ENCODE measurements around the gene EPS8L3.
A peak's percentile ranks its signal among the peaks of the same experiment; 100 is the strongest.
"Not testable (repeated sequence)": the region's sequence is repeated elsewhere in the genome, so short reads cannot be mapped to it uniquely, and the experiment has no call there.

The EPS8L3 gene

DNA sequence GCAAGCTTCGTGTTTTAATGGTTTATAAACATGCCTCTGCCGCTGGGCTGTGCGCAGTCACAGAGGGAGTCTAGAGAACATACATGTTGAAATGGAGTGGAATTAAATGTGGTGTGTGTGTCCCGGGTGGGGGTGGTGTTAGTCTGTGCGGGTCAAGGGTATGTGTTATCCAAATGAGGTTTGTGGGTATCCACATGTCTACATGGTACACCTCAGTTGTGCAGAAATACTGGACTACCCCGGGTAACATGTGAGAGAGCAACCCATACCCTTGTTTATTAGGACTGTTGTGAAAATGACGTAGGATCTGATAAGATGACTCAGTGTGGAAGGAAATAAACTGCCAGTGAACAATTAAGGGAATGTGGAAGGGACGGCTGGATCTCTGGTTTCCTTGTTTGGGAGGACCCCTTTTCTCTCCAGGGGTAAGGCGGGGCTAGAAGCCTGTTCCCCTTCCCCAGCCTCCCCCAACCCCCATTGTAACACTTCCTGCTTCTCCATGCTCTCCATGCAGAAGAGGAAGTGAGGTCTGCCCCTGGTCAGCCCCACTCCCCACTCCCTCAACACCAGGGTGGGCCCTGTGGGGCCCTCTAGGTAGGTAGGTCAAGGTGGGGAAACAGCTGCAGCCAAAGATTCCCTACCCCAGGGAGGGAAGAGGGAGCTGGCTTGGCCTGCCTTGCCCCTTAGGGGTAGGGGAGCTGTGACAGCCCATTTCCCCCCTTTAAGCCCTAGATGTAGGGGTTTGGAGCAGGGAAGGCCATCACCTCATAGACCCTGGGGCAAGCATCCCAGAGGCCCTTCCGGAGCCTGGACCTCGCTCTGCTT, 690 bp downstream of the EPS8L3 start:
- DNase-seq = peak; percentile 51 to 70

GRCh38 chr1:109762039-109762585, 1.6 kb downstream of the EPS8L3 start:
- no peak for DNase-seq

GRCh38 chr1:109761227-109762038, 2.3 kb downstream of the EPS8L3 start:
- no peak for DNase-seq

- DNase-seq = no peak
Observed at GRCh38 chr1:109760581-109761226, 3.0 kb downstream of the EPS8L3 start.

DNA sequence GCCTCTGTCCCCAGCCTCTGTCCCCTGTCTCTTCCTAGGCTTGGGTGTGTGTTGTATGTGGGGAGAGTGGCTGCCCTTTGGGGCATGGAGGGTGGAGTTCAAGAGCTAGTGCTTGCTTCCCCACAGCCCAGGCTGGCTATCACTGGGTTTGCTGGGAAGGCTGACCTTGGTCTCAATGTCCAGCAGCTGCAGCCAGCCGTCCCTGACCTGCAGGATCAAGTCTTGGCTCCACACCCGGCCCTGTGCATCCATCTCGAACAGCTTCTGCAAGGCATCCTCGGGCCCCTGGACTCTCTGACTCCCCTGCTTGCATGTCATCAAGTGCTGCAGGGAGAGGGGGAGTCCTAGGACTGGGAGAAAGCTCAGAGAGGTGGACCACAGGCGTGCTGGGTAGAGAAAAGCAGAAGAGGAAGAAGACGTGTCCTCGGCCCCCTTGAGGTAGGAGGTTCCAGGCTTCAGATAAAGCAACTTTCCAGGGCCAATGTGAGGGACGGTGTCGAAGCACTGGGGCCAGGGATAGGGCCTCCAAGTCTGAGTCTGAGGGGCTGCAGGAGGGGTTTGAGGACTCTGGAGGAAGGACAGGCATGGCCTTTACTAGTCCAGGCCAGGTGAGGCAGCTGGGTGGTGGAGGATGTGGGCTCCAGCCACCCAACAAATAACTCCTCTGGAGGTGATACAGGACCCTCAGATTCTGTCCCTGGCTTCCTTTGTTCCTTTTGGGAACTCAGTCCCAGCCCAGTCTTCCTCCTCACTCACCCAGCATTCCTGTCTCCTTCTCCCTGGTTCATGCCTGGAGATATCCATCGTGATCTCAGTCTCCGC, 4.0 kb downstream of the EPS8L3 start:
- no peak for DNase-seq

DNA sequence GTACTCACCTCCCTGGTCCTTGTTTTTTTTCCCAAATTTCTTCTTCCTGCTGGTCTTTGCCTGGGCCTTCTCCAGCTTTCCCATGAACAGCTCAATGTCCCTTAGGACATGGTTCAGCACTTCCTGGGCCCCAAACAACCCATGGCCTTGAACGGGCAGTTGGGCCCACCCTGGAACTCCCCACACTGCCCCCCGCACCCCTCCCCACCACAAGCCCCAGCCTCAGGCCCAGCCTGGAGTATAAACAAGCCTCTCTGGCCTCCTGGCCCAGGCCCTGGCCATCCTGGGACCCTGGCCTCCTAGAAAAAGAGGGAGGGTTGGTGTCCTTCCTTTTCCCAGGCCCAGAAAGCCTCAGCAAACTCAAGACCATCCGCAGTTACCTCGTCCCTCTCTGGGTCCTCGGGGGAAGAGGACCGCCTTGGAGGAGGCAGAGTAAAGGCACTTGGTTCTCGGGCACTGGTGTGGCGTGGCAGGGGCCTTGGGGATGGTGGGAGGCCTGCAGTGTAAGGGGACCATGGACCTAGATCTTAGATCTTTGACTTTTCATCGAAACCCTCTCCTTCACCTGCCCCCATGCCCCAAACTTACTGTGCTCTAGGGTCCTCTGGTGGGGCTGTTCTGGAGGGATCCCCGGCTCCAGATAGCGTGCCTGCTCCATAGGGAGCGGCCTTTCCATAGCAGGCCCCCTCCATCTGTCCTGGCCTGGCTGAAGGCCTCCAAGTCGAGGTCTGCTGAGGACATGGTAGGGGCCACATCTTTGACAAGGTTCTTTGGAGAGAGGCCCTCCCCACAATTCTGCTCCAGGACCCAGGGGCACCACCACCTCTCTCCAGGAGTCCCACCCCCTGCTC, 5.6 kb downstream of the EPS8L3 start:
- no peak for DNase-seq

DNA sequence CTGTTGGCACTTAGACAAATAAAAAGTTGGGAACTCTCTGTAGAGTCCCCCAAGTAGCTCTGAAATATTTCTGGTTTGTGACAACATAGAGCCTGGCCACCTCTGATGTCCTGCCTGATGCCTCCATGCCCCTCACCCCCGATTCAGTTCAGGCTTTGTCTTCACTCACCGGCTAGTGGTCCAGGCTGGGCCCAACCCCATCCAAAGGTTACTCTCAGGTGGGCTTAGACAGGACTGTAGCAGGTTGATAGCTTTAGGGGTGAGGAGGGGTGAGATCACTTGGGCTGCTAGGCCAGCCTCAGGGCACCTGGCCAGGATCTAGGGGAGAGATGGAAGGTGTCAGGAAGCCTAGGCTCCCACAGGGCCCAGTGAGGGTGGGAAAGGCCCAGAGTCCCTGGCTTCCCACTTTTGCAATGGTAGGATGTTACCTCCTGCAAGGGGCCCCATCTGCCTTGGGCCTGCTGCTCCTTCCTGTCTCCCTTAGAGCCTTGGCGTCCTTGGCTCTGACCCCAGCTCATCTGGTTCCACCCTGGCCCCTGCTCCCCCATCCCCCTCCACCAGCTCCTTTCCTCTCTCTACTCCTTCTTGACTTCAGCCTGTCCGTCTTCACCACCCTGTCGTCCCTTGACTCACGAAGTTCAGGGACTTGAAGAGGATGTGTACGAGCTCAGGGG, 6.7 kb downstream of the EPS8L3 start:
- no peak for DNase-seq

- DNase-seq = not testable (repeated sequence)
Observed at GRCh38 chr1:109756325-109756724, 7.4 kb downstream of the EPS8L3 start.

- no peak for DNase-seq
Observed at GRCh38 chr1:109754738-109755137, 9.0 kb downstream of the EPS8L3 start.

- DNase-seq = no peak
Observed at GRCh38 chr1:109751531-109752260, 12.0 kb downstream of the EPS8L3 start.

DNA sequence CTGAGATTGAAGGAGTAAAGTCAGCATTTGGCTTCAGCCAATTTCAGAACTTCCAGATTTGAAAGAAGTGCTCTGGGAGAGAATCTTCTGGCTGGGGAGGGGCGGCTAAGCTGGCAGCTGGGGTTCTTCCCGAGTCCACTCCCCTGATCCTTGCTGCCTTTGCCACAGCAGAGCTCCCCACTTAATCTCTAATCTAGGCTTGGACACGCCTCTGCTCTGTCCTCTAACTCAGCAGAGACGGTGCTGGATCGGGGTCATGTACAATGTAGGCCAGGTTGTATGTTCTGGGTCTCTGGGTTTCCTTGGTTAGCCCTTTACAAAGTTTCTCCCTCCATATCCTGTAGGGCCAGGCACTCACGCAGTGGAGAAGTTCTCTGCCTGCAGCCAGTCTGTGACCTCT, 12.8 kb downstream of the EPS8L3 start:
- no peak for DNase-seq

DNA sequence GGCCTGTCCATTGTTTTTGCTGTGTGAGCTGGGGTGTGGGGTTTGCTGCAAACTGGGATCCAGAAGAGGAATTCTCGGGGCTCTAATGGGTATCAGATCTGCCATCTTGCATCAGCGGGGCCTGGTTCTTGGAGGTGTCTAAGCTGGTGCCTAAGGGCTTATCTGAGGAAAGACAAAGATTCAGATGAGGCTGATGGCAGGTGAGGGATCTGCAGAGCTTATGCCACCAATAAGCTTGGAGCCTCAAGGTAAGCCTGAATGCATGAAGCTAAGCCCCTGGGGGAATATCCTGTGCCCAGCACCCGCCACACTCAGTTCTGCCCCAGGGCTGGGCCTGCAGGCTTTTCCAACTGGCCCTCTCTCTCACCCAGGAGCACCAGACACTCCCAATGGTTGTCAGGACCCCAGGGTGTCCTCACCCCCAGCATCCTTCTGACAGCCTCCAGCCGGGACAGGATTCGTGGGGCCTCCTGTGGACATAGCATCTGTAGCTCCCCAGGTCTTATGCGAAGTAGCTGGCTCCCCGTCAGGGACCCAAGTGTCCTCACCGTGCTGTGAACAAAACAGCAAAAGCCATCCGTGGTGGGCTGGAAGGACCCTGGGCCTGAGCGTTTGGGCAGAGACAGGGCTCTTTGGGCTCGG, 13.4 kb downstream of the EPS8L3 start:
- no peak for DNase-seq

- DNase-seq = no peak
Observed at GRCh38 chr1:109749221-109749620, 14.5 kb downstream of the EPS8L3 start.

- not testable (repeated sequence) for DNase-seq
Observed at GRCh38 chr1:109748311-109748710, 15.4 kb downstream of the EPS8L3 start.

DNA sequence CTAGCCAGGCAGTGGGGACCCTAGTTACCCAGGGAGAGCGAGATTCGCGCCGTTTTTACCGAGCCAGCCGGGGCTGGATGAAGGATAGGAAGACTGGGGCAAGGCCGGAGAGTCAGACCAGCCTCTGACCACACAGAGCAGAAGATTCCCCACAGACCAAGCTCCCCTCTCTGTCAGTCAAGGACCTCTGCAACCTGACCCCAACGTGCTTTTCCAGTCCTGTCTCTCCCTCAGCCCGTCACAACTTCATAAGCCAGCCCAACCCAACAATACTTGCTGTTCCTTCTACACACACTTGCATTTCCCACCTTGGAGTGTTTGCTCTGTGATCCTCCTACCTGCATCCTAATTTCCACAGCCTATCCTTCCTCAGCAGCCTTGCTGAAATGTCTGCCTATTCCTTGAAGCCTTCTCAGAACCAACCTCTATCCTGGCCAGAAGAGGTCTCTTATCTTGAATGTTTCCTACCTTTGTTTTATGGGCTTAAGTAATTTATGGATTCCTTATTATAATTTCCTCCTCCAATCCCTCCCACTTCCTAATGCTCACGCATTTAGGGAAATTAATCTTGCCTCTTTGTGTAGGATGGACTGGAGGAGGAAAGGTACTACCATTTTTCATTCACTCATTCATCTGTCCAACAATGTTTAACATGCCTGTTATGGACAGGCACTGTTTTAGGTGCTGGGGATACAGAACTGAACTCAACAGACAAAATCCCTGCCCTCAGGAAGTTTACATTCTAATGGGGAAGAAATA, 22.9 kb downstream of the EPS8L3 start, which contains the start of gene GSTM3:
TSS of gene GSTM3 (minus strand) at position 424 of the 759 bp plus-strand sequence. CDS start 751 bp downstream, outside the sequence.
- no peak for DNase-seq

DNA sequence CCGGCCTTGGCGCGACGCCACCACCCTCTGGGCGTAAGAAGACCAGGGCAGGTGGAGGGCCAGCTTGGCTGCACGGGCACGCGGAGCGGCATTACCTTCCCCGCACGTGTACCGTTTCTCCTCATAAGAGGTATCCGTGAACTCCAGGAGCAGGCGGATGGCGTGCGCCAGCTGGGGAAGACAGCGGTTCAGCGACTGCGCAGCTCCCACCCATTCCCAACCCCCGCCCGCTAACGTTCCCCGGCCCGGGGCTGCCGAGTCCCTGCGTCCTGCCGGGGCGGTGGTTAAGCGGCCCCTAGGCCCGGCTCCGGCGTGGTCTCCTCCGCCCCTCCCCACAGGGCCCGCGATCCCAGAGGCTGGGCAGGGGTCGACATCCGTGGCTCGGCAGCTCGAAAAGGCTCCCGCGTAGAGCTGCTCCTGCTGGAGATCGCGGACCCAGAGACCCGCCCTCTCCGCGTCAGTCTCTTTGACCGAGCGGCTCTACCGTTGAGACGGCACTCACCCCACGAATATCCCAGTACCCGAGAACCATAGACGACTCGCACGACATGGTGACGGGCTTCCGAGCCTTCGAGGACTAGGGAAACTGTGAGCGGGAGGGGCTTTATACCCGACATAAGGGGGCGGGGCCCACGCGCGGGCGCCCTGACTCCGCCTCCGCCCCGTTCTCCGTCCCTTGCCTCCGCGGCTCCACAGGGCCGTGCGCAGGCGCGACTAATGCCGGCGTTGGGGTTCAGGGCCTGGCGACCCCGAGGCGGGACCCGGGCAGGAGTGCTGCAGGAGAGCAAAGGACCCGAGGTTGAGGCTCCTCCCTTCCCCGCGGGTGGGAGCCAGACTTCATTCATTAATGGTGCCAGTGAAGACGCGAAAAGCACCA, 23.7 kb downstream of the EPS8L3 start:
- DNase-seq = peak; percentile 53 to 85

GRCh38 chr1:109733236-109733870, 30.4 kb downstream of the EPS8L3 start:
- DNase-seq = no peak
